Tibial artery (tissue), 4 donors: ENCODE measurements around the gene CDCP1.

Source experiments
- DNase-seq, 2 donors: peaks; one replicate each; pipeline ENCODE4 v3.0.0-alpha.2; 2019
- H3K27ac ChIP-seq, 2 donors: fragments of 200-600 bp; sonication (generic) in 1 of 2; 1 replicate in 1 of 2; 2 replicates in 1 of 2; pipeline ENCODE4 v1.5.1; 2018 to 2019; ENCODE audit warnings: mild to moderate bottlenecking in 1 of 2
- H3K27me3 ChIP-seq, 2 donors: fragments of 200-600 bp; sonication (generic) in 1 of 2; one replicate each; pipeline versions ENCODE4 v1.5.1 to v1.6.0; 2016 to 2019
- H3K36me3 ChIP-seq, 3 donors: fragments of 200-600 bp; sonication (generic) in 2 of 3; one replicate each; pipeline ENCODE4 v1.5.1; 2016 to 2019; ENCODE audit warnings: mild to moderate bottlenecking in 2 of 3
- H3K4me1 ChIP-seq, 4 donors: fragments of 200-600 bp; sonication (generic) in 2 of 4; 1 replicate in 3 of 4; 2 replicates in 1 of 4; pipeline ENCODE4 v1.5.1; 2016 to 2019
- H3K4me3 ChIP-seq, 2 donors: fragments of 200-600 bp; sonication (generic) in 1 of 2; 1 replicate in 1 of 2; 2 replicates in 1 of 2; pipeline ENCODE4 v1.5.1; 2018 to 2019; ENCODE audit warnings: mild to moderate bottlenecking in 2 of 2
- H3K9me3 ChIP-seq, 3 donors: fragments of 200-600 bp; sonication (generic) in 1 of 3; one replicate each; pipeline ENCODE4 v1.5.1; 2016 to 2019
- intact Hi-C: fragments of 100-400 bp; cut with DNase I; formaldehyde crosslinking; loops from one replicate; pipeline ENCODE4 v1.15.0; 2023; ENCODE audit warnings: low total_unique reads
- TF ChIP-seq, protein P1 (sequence below), 2 experiments: fragments of 200-600 bp in 1 of 2; fragments of 450-650 bp in 1 of 2; IDR thresholded peaks; one replicate each; pipeline ENCODE4 v1.5.1; 2017 to 2019; ENCODE audit warnings: antibody characterized with exemption in 2 of 2, mild to moderate bottlenecking in 1 of 2, moderate library complexity in 1 of 2

The CDCP1 gene

DNA sequence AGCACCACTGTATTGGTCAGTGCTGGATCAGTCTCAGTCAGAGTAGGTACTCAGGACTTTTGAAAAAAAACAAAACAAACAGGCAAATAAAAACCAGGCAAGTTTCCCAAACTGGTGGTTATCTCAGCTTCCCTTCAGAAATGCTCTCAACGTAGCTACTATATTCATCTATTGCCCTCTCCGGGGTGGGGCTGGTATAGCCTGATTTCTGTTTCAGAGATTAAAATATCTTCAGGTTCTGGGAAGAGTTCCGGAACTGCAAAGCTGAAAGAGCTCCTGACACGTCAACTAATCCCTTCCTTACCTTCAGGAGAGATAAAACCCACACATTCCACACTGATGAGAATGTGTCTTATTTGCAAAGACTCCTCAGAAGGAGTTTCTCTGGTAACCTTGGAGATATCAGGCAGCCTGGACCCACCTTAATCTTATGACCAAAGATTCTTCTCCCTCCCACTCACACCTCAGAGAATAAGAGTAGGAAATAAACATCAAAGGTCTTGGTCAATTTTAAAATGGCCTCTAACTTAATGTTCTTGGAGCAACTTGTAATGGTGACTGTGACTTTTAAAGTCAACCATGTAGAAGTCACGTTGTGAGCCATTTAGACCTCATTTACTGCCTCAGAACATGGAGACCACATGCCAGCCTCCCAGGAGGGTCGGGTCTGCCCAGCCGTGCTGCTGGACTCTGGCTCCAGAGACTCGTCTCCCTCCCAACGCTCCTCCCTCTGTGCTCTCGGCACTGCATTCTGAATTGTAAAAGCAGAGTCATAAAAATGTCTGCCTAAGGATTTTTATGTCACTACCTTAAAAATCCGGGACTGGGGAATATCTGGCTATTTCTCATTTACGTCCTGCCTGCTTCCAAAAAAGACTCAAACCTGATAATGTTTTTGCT, 53.8 kb downstream of the CDCP1 start:
- Histone ChIP-seq H3K4me3 (no peak overlapping the region), H3K36me3 (peaks cover 0 to 19% (median 0%) of the 10 kb centered on the region in 3 donors), H3K4me1 (no peaks in the 10 kb centered on the region), H3K27ac (no peak overlapping the region), H3K9me3 (no peaks in the 10 kb centered on the region), H3K27me3 (no peaks in the 10 kb centered on the region)
- no peak for DNase-seq
- TF ChIP-seq, protein P1, sequence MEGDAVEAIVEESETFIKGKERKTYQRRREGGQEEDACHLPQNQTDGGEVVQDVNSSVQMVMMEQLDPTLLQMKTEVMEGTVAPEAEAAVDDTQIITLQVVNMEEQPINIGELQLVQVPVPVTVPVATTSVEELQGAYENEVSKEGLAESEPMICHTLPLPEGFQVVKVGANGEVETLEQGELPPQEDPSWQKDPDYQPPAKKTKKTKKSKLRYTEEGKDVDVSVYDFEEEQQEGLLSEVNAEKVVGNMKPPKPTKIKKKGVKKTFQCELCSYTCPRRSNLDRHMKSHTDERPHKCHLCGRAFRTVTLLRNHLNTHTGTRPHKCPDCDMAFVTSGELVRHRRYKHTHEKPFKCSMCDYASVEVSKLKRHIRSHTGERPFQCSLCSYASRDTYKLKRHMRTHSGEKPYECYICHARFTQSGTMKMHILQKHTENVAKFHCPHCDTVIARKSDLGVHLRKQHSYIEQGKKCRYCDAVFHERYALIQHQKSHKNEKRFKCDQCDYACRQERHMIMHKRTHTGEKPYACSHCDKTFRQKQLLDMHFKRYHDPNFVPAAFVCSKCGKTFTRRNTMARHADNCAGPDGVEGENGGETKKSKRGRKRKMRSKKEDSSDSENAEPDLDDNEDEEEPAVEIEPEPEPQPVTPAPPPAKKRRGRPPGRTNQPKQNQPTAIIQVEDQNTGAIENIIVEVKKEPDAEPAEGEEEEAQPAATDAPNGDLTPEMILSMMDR (IDR thresholded peaks at IDR 0.05): no peak
- intact Hi-C loops: no loop called here

DNA sequence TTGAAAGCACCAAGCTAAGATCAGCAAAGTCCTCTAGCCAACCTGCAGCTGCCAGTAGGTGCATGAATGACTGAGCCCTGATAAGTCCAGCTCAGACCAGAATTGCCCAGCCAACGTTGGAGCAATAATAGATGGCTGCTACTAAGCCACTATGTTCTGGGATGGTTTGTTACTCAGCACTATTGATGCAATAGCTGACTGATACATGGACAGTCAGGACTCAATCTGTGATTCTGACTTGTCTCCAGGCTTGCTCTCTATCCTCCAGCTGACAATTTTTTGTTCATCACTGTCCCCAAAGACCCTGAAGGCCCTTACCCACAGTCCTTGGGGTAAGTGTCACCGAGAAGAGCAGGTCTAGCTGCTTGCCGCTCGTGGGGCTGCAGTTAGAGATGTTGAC, 55.3 kb downstream of the CDCP1 start:
- Histone ChIP-seq H3K27me3 (no peaks in the 10 kb centered on the region), H3K27ac (no peak overlapping the region), H3K36me3 (peaks cover 0 to 19% (median 0%) of the 10 kb centered on the region in 3 donors), H3K4me1 (no peaks in the 10 kb centered on the region), H3K9me3 (no peaks in the 10 kb centered on the region), H3K4me3 (no peak overlapping the region)
- TF ChIP-seq, protein P1 (IDR thresholded peaks at IDR 0.05): no peak
- no peak for DNase-seq
- intact Hi-C loops: no loop called here

DNA sequence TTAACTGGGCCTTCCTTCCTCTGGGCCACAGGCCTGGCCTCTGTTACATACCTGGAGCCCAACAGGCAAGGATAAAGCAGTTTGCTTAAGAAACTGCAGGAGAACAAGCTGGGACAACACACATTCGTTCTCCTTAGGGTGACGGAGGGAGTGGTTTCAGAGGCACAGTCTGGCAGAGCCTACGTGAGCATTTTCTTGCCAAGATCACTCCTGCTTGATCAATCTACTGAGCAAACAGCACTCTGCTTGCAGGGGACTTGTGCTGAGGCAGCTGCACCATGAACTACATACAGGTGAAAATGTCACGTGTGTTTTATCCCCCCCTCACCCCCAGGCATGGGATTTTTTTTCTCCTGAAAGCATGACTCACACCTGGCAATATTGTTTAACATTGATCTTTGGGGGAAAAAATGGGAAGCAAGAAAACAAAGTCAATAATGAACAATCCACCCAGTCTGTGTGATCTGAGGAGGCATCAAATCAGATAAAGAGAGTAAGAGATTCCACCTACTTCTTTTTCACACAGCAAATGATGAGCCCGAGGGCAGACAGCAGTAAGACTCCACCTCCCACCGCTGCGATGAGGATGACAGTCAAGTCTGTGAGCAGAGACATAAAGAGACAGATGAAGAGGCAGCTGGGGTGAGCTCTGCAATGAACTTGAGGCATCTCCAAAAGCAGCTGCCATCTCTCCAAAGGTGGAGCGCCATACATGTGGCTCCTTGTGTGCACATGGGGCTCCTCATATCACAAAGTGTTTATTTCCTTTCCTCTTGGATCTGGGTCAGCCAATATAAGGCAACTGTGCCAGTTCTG, 57.4 kb downstream of the CDCP1 start:
- H3K4me3 ChIP-seq: no peak overlapping the region
- DNase-seq: no peak
- intact Hi-C loops: no loop called here
- H3K27me3 ChIP-seq: no peaks in the 10 kb centered on the region
- H3K36me3 ChIP-seq: peaks cover 0 to 27% (median 0%) of the 10 kb centered on the region in 3 donors
- H3K27ac ChIP-seq: no peak overlapping the region
- TF ChIP-seq, protein P1 (IDR thresholded peaks at IDR 0.05): no peak
- H3K9me3 ChIP-seq: no peaks in the 10 kb centered on the region
- no peaks in the 10 kb centered on the region for H3K4me1 ChIP-seq

DNA sequence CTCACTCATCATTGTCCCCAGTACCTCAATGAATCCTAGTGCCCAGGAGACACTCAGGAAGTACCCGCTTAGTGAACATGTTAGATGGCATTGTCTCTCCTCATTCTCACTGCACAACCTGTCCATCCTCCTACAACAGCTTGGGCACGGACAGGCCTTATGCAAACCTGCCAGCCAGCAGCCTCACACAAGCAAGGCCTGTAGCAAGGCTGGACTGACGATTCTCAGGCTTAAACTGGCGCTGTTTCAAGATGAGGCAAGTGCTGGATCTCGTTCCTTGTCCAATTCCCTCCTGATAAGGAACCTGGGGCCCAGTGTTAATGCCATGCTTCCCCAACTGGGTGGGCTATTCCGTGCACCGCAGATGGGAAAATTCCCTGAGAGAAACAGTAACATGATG, 59.0 kb downstream of the CDCP1 start:
- DNase-seq: no peak
- TF ChIP-seq, protein P1 (IDR thresholded peaks at IDR 0.05): no peak
- Histone ChIP-seq H3K4me3 (no peak overlapping the region), H3K27me3 (no peaks in the 10 kb centered on the region), H3K4me1 (peaks cover 0 to 5% (median 0%) of the 10 kb centered on the region in 4 donors), H3K27ac (no peak overlapping the region), H3K9me3 (no peaks in the 10 kb centered on the region), H3K36me3 (peaks cover 0 to 21% (median 0%) of the 10 kb centered on the region in 3 donors)
- intact Hi-C loops: no loop called here

DNA sequence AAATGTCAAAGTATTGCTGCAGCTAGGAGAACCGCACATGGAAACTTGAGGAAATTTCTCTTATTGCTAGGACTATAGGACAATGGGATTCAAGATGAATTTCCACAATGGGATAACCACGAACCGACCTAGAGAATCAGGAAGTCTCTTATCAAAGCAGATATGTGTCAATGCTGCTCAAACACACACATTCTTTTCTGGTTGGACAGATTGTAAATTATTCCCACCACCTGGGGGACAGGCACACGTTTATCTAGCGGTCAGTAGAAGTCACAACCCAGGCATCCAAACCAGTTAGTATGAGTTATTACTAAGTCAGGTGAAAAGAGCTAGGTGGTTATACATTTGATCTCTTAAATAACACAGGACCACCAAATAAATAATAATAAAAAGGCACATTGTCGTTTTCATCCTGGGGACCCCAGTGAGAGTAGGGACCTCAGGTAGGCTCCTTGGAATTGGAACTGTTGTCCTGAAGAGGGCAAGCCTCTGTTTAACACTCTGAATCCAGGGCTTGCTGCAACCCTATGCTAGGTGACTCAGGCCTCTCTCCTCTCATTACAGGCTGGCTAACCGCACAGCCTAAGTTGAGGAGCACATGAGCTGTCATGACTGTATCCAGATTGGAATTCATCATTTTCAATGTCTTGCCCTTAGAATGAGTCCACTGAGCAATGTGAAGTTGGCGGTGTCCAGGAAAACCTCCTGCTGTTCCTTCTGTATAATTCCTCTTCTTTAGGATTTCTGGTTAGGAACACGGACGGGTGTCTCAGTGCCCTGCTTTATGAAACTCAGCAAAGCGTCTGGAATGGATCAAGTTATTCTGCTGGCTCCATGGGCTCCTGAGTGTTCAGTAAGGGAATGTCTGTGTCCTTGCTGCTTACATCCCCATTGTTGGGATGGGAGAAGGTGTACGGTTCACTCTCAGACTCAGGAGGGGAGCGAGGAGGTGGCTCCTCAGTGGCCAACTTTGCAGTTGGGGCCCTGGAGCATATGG, 61.1 kb downstream of the CDCP1 start:
- peaks cover 0 to 8% (median 0%) of the 10 kb centered on the region in 3 donors for H3K36me3 ChIP-seq

More for the DNA sequence above, 61.1 kb downstream of the CDCP1 start:
- TF ChIP-seq, protein P1 (IDR thresholded peaks at IDR 0.05): no peak
- H3K27me3 ChIP-seq: no peaks in the 10 kb centered on the region
- DNase-seq: no peak
- no peaks in the 10 kb centered on the region for H3K9me3 ChIP-seq
- no peak overlapping the region for H3K27ac ChIP-seq
- intact Hi-C loops: no loop called here
- no peak overlapping the region for H3K4me3 ChIP-seq
- peaks cover 0 to 8% (median 0%) of the 10 kb centered on the region in 4 donors for H3K4me1 ChIP-seq
